ENCODE results near the gene LDAH. TPM values are rescaled to one million over a fixed set of nuclear protein-coding genes. Genes with fewer than 3 reads are reported as not detected.

LDAH gene
- total RNA-seq, 1 experiment from 2014 or later = 27.4 TPM

GRCh38 chr2:20829861-20830260 is 7.0 kb upstream of the LDAH start:
- no TSS peak for BruUV-seq (replicated peaks)
- H3K4me1 ChIP-seq (ENCODE audit: insufficient read depth, low read length, poor library complexity, severe bottlenecking) = no peaks in the 10 kb centered on the region
- POLR2A ChIA-PET (ENCODE audit: low non-redundant PET) = no interaction called here

GRCh38 chr2:20823917-20824316 is 1.0 kb upstream of the LDAH start:
- no peaks in the 10 kb centered on the region for H3K4me1 ChIP-seq (ENCODE audit: insufficient read depth, low read length, poor library complexity, severe bottlenecking)
- no peak for DNase-seq (ENCODE audit: low spot score)
- H3K27me3 ChIP-seq (replicated peaks; ENCODE audit: insufficient read depth, low read depth, low read length, poor library complexity) = no peaks in the 10 kb centered on the region
- H3K9me3 ChIP-seq (ENCODE audit: low read depth, low read length, poor library complexity, severe bottlenecking) = no peaks in the 10 kb centered on the region
- no peaks in the 10 kb centered on the region for H3K36me3 ChIP-seq (ENCODE audit: insufficient read depth, low read length, poor library complexity, severe bottlenecking)
- TF ChIP-seq EZH2 (IDR thresholded peaks at IDR 0.05; ENCODE audit: borderline replicate concordance, low read depth, low read length, poor library complexity, severe bottlenecking) = no peak
- TF ChIP-seq, protein P1, sequence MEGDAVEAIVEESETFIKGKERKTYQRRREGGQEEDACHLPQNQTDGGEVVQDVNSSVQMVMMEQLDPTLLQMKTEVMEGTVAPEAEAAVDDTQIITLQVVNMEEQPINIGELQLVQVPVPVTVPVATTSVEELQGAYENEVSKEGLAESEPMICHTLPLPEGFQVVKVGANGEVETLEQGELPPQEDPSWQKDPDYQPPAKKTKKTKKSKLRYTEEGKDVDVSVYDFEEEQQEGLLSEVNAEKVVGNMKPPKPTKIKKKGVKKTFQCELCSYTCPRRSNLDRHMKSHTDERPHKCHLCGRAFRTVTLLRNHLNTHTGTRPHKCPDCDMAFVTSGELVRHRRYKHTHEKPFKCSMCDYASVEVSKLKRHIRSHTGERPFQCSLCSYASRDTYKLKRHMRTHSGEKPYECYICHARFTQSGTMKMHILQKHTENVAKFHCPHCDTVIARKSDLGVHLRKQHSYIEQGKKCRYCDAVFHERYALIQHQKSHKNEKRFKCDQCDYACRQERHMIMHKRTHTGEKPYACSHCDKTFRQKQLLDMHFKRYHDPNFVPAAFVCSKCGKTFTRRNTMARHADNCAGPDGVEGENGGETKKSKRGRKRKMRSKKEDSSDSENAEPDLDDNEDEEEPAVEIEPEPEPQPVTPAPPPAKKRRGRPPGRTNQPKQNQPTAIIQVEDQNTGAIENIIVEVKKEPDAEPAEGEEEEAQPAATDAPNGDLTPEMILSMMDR (conservative IDR thresholded peaks at IDR 0.05; ENCODE audit: low read depth, low read length) = no peak
- no TSS peak for BruUV-seq (replicated peaks)
- no peak overlapping the region for H3K27ac ChIP-seq (ENCODE audit: low read depth, low read length, poor library complexity, severe bottlenecking)
- intact Hi-C loops (cut with micrococcal nuclease; ENCODE audit: unreplicated experiment) = no loop called here
- ChIA-PET CTCF (no interaction called here), POLR2A (ENCODE audit: low non-redundant PET) (no interaction called here)
- H3K4me3 ChIP-seq (ENCODE audit: low read depth, low read length, poor library complexity, severe bottlenecking) = no peak overlapping the region

More at GRCh38 chr2:20829861-20830260, 7.0 kb upstream of the LDAH start:
- Histone ChIP-seq H3K36me3 (ENCODE audit: insufficient read depth, low read length, poor library complexity, severe bottlenecking) (no peaks in the 10 kb centered on the region), H3K9me3 (ENCODE audit: low read depth, low read length, poor library complexity, severe bottlenecking) (no peaks in the 10 kb centered on the region), H3K27ac (ENCODE audit: low read depth, low read length, poor library complexity, severe bottlenecking) (no peak overlapping the region), H3K27me3 (replicated peaks; ENCODE audit: insufficient read depth, low read depth, low read length, poor library complexity) (peaks cover 5% of the 10 kb centered on the region), H3K4me3 (ENCODE audit: low read depth, low read length, poor library complexity, severe bottlenecking) (no peak overlapping the region)
- intact Hi-C loops (cut with micrococcal nuclease; ENCODE audit: unreplicated experiment) = no loop called here
- DNase-seq (ENCODE audit: low spot score) = no peak
- TF ChIP-seq, protein P1 (conservative IDR thresholded peaks at IDR 0.05; ENCODE audit: low read depth, low read length) = no peak
- no peak for TF ChIP-seq EZH2 (IDR thresholded peaks at IDR 0.05; ENCODE audit: borderline replicate concordance, low read depth, low read length, poor library complexity, severe bottlenecking)
- CTCF ChIA-PET = interaction anchor here (1.0 kb wide), 1 partner anchor 132 kb away, joined by 4 read pairs; no protein-coding TSS in a partner anchor

DNA sequence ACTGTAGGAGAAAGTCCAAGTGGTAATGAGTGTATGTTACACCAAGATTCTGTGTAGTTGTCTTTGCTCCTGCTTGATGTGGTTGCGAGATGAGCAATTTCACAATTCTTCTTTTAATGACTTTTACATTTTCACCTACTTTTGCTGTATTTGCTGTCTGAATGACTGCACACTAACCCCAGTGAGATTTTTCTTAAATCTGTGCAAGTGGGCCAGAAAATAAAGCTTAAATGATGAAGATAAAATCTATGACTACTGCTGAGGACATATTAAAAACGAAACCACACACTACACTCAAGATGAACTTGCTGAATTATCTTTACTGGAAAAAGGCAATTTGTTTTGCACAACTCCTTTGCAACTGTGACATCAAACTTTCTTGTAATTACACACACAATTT is 4.1 kb downstream of the LDAH start:
- CTCF ChIA-PET = no interaction called here
- DNase-seq (ENCODE audit: low spot score) = no peak

More for the DNA sequence above, 4.1 kb downstream of the LDAH start:
- H3K9me3 ChIP-seq (ENCODE audit: low read depth, low read length, poor library complexity, severe bottlenecking) = no peaks in the 10 kb centered on the region
- intact Hi-C loops (cut with micrococcal nuclease; ENCODE audit: unreplicated experiment) = no loop called here
- no peaks in the 10 kb centered on the region for H3K27me3 ChIP-seq (replicated peaks; ENCODE audit: insufficient read depth, low read depth, low read length, poor library complexity)
- H3K27ac ChIP-seq (ENCODE audit: low read depth, low read length, poor library complexity, severe bottlenecking) = no peak overlapping the region
- no peaks in the 10 kb centered on the region for H3K4me1 ChIP-seq (ENCODE audit: insufficient read depth, low read length, poor library complexity, severe bottlenecking)
- no peak for TF ChIP-seq EZH2 (IDR thresholded peaks at IDR 0.05; ENCODE audit: borderline replicate concordance, low read depth, low read length, poor library complexity, severe bottlenecking)
- TF ChIP-seq, protein P1 (conservative IDR thresholded peaks at IDR 0.05; ENCODE audit: low read depth, low read length) = no peak
- no TSS peak for BruUV-seq (replicated peaks)
- H3K36me3 ChIP-seq (ENCODE audit: insufficient read depth, low read length, poor library complexity, severe bottlenecking) = no peaks in the 10 kb centered on the region
- POLR2A ChIA-PET (ENCODE audit: low non-redundant PET) = no interaction called here
- no peak overlapping the region for H3K4me3 ChIP-seq (ENCODE audit: low read depth, low read length, poor library complexity, severe bottlenecking)
